K562 (cell line): Measurements from ENCODE around the gene KHSRP. TPM values are rescaled to one million over a fixed set of nuclear protein-coding genes. Genes with fewer than 3 reads are reported as not detected.

Source experiments
- ATAC-seq: fragments of 200-7000 bp; cut with Tn5 transposase; 3 replicates; pipeline ENCODE4 v1.9.1; 2020; ENCODE audit warnings: moderate library complexity
- BruUV-seq: library from RNA; stranded (reverse); fragments of 400-500 nt; replicated peaks from 2 replicates; lab custom pipeline; 2021; lab: Mats Ljungman, UMichigan
- CTCF ChIA-PET: fragments of 300-600 bp; formaldehyde crosslinking; extraction: SDS; loops from one replicate; lab custom pipeline; 2021; ENCODE audit warnings: low intra/inter-chr PET ratio; lab: Yijun Ruan, JAX
- POLR2A ChIA-PET: fragments of 300-600, 350-650 bp; sonication (Branson Sonifier 250); formaldehyde crosslinking; extraction: SDS; loops from one replicate; lab custom pipeline; 2021; ENCODE audit warnings: antibody characterized with exemption, inconsistent platforms; lab: Yijun Ruan, JAX
- DNase-seq, 4 experiments: peaks; one replicate each; pipeline versions ENCODE4 v3.0.0 to v3.0.0-alpha.2; 2011 to 2018; ENCODE audit warnings: low spot score in 3 of 4, mixed read lengths in 3 of 4; ENCODE audit errors: extremely low read depth in 1 of 4
- FAIRE-seq: peaks from 2 replicates; lab custom pipeline; 2011; peaks lifted over from hg19 to GRCh38; lab: Jason Lieb, UNC
- H2AFZ ChIP-seq: 2 replicates; pipeline ENCODE4 v1.6.0; 2011; ENCODE audit warnings: low read depth, low read length, control low read depth, inconsistent platforms
- H3K27ac ChIP-seq: fragments of 200-600 bp; 3 replicates; pipeline ENCODE4 v1.8.0; 2011; ENCODE audit warnings: low read depth, mild to moderate bottlenecking, control low read depth, inconsistent platforms, low read length, moderate library complexity, mixed read lengths; ENCODE audit errors: extremely low read depth
- H3K27me3 ChIP-seq, 2 experiments: fragments of 300-600 bp in 1 of 2; 2 replicates in 1 of 2; 3 replicates in 1 of 2; pipeline versions ENCODE4 v1.6.0 to v1.8.0; 2011; ENCODE audit warnings: inconsistent platforms in 2 of 2, low read length in 2 of 2, mild to moderate bottlenecking in 1 of 2, mixed read lengths in 1 of 2, moderate library complexity in 1 of 2; ENCODE audit not compliant: control insufficient read depth in 2 of 2, insufficient read depth in 2 of 2
- H3K36me3 ChIP-seq: fragments of 300-600 bp; 3 replicates; pipeline ENCODE4 v1.8.0; 2011; ENCODE audit warnings: mild to moderate bottlenecking, low read length, inconsistent platforms; ENCODE audit not compliant: control insufficient read depth, insufficient read depth
- H3K4me1 ChIP-seq, 2 experiments: fragments of 200-600 bp in 1 of 2; replicated peaks in 1 of 2; 2 replicates in 1 of 2; 3 replicates in 1 of 2; pipeline versions ENCODE4 v1.5.1 to v1.8.0; 2011; ENCODE audit warnings: inconsistent platforms in 2 of 2, low read length in 2 of 2, mild to moderate bottlenecking in 1 of 2, mixed read lengths in 1 of 2, moderate library complexity in 1 of 2; ENCODE audit not compliant: control insufficient read depth in 2 of 2, insufficient read depth in 2 of 2
- H3K4me2 ChIP-seq: 2 replicates; pipeline ENCODE4 v1.6.1; 2011; ENCODE audit warnings: low read length, control low read depth, inconsistent platforms, mixed read lengths; ENCODE audit not compliant: insufficient read depth
- H3K4me3 ChIP-seq: fragments of 200-600 bp; sonication (generic), shearing (Covaris generic); 2 replicates; pipeline ENCODE4 v1.5.1; 2016; ENCODE audit warnings: control low read depth, inconsistent platforms
- H3K79me2 ChIP-seq: fragments of 200-600 bp; 3 replicates; pipeline ENCODE4 v1.8.0; 2011; ENCODE audit warnings: low read length, inconsistent platforms; ENCODE audit not compliant: control insufficient read depth, insufficient read depth
- H3K9ac ChIP-seq, 2 experiments: 2 replicates each; pipeline versions ENCODE4 v1.6.0 to v1.6.1; 2011; ENCODE audit warnings: low read depth in 2 of 2, low read length in 2 of 2, control low read depth in 1 of 2, inconsistent platforms in 1 of 2, mild to moderate bottlenecking in 1 of 2, mixed read lengths in 1 of 2; ENCODE audit not compliant: insufficient read depth in 1 of 2
- H3K9me1 ChIP-seq: one replicate; pipeline ENCODE4 v1.6.0; 2011; ENCODE audit warnings: inconsistent platforms, mild to moderate bottlenecking, low read length, moderate library complexity; ENCODE audit not compliant: control insufficient read depth, insufficient read depth
- H3K9me3 ChIP-seq: replicated peaks from 2 replicates; pipeline ENCODE4 v1.5.1; 2011; ENCODE audit warnings: low read depth, low read length, inconsistent platforms; ENCODE audit not compliant: control insufficient read depth, insufficient read depth
- H4K20me1 ChIP-seq: replicated peaks from 2 replicates; pipeline ENCODE4 v1.6.1; 2011; ENCODE audit warnings: low read length, inconsistent platforms, mixed read lengths; ENCODE audit not compliant: control insufficient read depth, insufficient read depth
- CBX2 ChIP-seq: fragments of 200-600 bp; sonication (generic); IDR thresholded peaks from one replicate; pipeline ENCODE4 v1.6.1; 2012; ENCODE audit warnings: mild to moderate bottlenecking, low read length, inconsistent platforms; ENCODE audit not compliant: insufficient read depth, poor library complexity, severe bottlenecking
- CHD4 ChIP-seq: fragments of 200-600 bp; sonication (generic); IDR thresholded peaks from 3 replicates; pipeline ENCODE4 v1.6.1; 2012; ENCODE audit warnings: low read depth, mild to moderate bottlenecking, mixed read lengths, low read length, inconsistent platforms; ENCODE audit not compliant: insufficient read depth, insufficient replicate concordance, poor library complexity, severe bottlenecking
- JUN ChIP-seq, 2 experiments: sonication (generic) in 1 of 2; formaldehyde crosslinking in 1 of 2; IDR thresholded peaks; 2 replicates each; pipeline versions ENCODE4 v1.6.1 to v1.8.0; 2012 to 2022; ENCODE audit warnings: borderline replicate concordance in 2 of 2, mild to moderate bottlenecking in 2 of 2, improper control_type of control experiment in 1 of 2, low read depth in 1 of 2, low read length in 1 of 2, missing genetic modification reagents in 1 of 2
- MLLT1 ChIP-seq, 2 experiments: fragments of 450-650 bp; IDR thresholded peaks; 2 replicates each; pipeline ENCODE4 v1.6.1; 2016
- MTA1 ChIP-seq: fragments of 450-650 bp; IDR thresholded peaks from 2 replicates; pipeline ENCODE4 v1.6.1; 2017; ENCODE audit warnings: borderline replicate concordance
- NRF1 ChIP-seq, 2 experiments: fragments of 450-650 bp; IDR thresholded peaks in 1 of 2; conservative IDR thresholded peaks in 1 of 2; 2 replicates each; pipeline ENCODE4 v1.6.1; 2014; ENCODE audit warnings: mild to moderate bottlenecking in 2 of 2
- PHB ChIP-seq: fragments of 250-450 bp; sonication (Bioruptor Pico); IDR thresholded peaks from 2 replicates; pipeline ENCODE4 v1.5.0; 2021
- ZFP30 ChIP-seq: fragments of 250-450 bp; sonication (Bioruptor Pico); IDR thresholded peaks from 2 replicates; pipeline ENCODE4 v1.8.0; 2022; ENCODE audit warnings: moderate library complexity, mild to moderate bottlenecking, inconsistent platforms, borderline replicate concordance
- ZNF316 ChIP-seq: fragments of 450-650 bp; IDR thresholded peaks from 2 replicates; pipeline ENCODE4 v1.6.1; 2016
- WGBS: fragments of 100-300 bp; shearing (Covaris generic); methylation state at CpG from one replicate; pipeline ENCODE4 v1.1.6; 2016; ENCODE audit warnings: low coverage, mixed read lengths; ENCODE audit not compliant: insufficient coverage; ENCODE audit errors: missing lambda C conversion rate; 5-methylcytosine and 5-hydroxymethylcytosine counted together
- in situ Hi-C: fragments of 300-500 bp; cut with MboI; formaldehyde crosslinking; loops from 4 replicates; pipeline ENCODE4 v1.15.0; 2018; ENCODE audit warnings: inconsistent platforms, mixed read lengths
- intact Hi-C: fragments of 100-400 bp; cut with micrococcal nuclease; formaldehyde crosslinking; loops from 2 replicates; pipeline ENCODE4 v1.14.2; 2022
- polyA plus RNA-seq, 8 experiments: library from polyadenylated mRNA; depleted of rRNA in 4 of 8; stranded (reverse) in 5 of 8; unstranded in 3 of 8; fragments of >200 nt; fragmentation: Nextera tagmentation in 2 of 8; fragmentation: Illumina TruSeq in 1 of 8; extraction: Ambion mirVana in 2 of 8; extraction: Trizol in 1 of 8; gene quantifications; 2 replicates each; pipeline versions ENCODE4 v1.2.1 to v1.2.3, GENCODE V29; 2011 to 2014; ENCODE audit warnings: inconsistent platforms in 1 of 8, missing spikeins in 1 of 8
- total RNA-seq, 7 experiments: library from RNA; depleted of rRNA in 6 of 7; stranded (reverse); fragments of >200 nt in 6 of 7; fragmentation: Illumina TruSeq in 2 of 7; extraction: Trizol in 2 of 7; gene quantifications; 2 replicates each; pipeline versions ENCODE4 v1.2.1 to v1.2.3, GENCODE V29; 2011 to 2021; ENCODE audit warnings: low replicate concordance in 1 of 7
- TF ChIP-seq, protein P1 (sequence below): fragments of 450-650 bp; formaldehyde crosslinking; IDR thresholded peaks from 2 replicates; pipeline ENCODE4 v1.4.0; 2020; ENCODE audit warnings: mild to moderate bottlenecking, moderate library complexity
- TF ChIP-seq, protein P2 (sequence below): fragments of 450-650 bp; IDR thresholded peaks from 2 replicates; pipeline ENCODE4 v1.6.1; 2017; ENCODE audit warnings: mild to moderate bottlenecking, moderate library complexity

KHSRP gene
- total and polyA plus RNA-seq, 9 of the 15 experiments (the other 6 are each of a cell fraction or from before 2014, with no cell fraction given): 4.2 to 564 (median 139) TPM

- no peaks in the 10 kb centered on the region for H3K79me2 ChIP-seq
- H3K27me3 ChIP-seq: peaks cover 8 to 21% of the 10 kb centered on the region in 2 experiments
- H3K36me3 ChIP-seq: no peaks in the 10 kb centered on the region
- WGBS: 5% methylated on average over 8 of the region's 8 CpGs
- ATAC-seq: no peak
- no peak overlapping the region for H3K9ac ChIP-seq
- H3K4me2 ChIP-seq: no peak overlapping the region
- in situ Hi-C loops: no loop called here
- peaks cover 3 to 26% of the 10 kb centered on the region in 2 experiments; a peak in 3 of 5 replicates for H3K4me1 ChIP-seq
- H4K20me1 ChIP-seq: no peaks in the 10 kb centered on the region
- H3K9me1 ChIP-seq: no peaks in the 10 kb centered on the region
- H2AFZ ChIP-seq: no peak overlapping the region
- no peak for DNase-seq
- H3K4me3 ChIP-seq: no peak overlapping the region
- BruUV-seq: no TSS peak
- TF ChIP-seq MTA1 (no peak), JUN (IDR thresholded peaks at IDR 0.05; ENCODE audit: borderline replicate concordance, low read depth, low read length) (no peak), JUN (CRISPR knock-in tag; IDR thresholded peaks at IDR 0.05; ENCODE audit: borderline replicate concordance) (no peak), CHD4 (no peak), CBX2 (no peak), NRF1 (conservative IDR thresholded peaks at IDR 0.05 in 1 of 2, IDR thresholded peaks at IDR 0.05 in 1 of 2) (no peak), ZNF316 (no peak), MLLT1 (IDR thresholded peaks at IDR 0.05) (no peak), PHB (no peak), ZFP30 (CRISPR knock-in tag) (no peak)
- TF ChIP-seq, protein P1, sequence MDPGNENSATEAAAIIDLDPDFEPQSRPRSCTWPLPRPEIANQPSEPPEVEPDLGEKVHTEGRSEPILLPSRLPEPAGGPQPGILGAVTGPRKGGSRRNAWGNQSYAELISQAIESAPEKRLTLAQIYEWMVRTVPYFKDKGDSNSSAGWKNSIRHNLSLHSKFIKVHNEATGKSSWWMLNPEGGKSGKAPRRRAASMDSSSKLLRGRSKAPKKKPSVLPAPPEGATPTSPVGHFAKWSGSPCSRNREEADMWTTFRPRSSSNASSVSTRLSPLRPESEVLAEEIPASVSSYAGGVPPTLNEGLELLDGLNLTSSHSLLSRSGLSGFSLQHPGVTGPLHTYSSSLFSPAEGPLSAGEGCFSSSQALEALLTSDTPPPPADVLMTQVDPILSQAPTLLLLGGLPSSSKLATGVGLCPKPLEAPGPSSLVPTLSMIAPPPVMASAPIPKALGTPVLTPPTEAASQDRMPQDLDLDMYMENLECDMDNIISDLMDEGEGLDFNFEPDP (CRISPR knock-in tag): no peak
- TF ChIP-seq, protein P2, sequence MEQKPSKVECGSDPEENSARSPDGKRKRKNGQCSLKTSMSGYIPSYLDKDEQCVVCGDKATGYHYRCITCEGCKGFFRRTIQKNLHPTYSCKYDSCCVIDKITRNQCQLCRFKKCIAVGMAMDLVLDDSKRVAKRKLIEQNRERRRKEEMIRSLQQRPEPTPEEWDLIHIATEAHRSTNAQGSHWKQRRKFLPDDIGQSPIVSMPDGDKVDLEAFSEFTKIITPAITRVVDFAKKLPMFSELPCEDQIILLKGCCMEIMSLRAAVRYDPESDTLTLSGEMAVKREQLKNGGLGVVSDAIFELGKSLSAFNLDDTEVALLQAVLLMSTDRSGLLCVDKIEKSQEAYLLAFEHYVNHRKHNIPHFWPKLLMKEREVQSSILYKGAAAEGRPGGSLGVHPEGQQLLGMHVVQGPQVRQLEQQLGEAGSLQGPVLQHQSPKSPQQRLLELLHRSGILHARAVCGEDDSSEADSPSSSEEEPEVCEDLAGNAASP: no peak
- TF ChIP-seq, all 486 proteins: peak for 0
- Histone ChIP-seq H3K9me3 (no peaks in the 10 kb centered on the region), H3K27ac (no peak overlapping the region)
- CTCF ChIA-PET: no interaction called here
- POLR2A ChIA-PET: interaction anchor here (1.3 kb wide), 2 partner anchors 8 to 21 kb away, joined by 3 to 4 read pairs; no protein-coding TSS in a partner anchor
- no peak for FAIRE-seq
- intact Hi-C loops: no loop called here
Observed at GRCh38 chr19:6465663-6466062, 41.1 kb upstream of the KHSRP start.
